ENCODE data around the gene SEMA3D. TPM values are rescaled to one million over a fixed set of nuclear protein-coding genes. Genes with fewer than 3 reads are reported as not detected.

SEMA3D gene
- total and polyA plus RNA-seq, 2 of the 4 experiments (the other 2 are of a cell fraction) = 2.9 to 13.6 TPM

DNA sequence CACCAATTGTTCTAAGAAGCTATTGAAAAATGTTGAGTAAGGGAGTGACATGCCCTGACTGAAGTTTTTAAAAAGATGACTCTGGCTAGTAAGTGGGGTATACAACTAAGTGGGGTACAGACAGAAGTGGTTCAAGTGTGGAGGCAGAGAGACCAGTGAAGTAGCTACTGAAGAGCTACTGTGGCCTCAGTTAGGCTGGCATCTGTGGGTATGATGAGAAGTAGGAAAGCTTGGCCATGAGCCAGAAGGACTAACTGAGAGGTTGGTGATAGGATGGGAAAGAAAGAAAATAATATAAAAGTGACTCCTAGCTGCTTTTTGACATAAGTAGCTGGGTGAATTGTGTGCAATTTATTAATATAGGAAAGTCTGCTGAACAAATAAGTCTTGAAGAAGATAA lies 176.6 kb downstream of the SEMA3D start:
- Histone ChIP-seq H3K4ac (ENCODE audit: low read depth, low read length) (no peak overlapping the region), H3K9me1 (ENCODE audit: insufficient read depth, low read length) (no peaks in the 10 kb centered on the region), H3K18ac (ENCODE audit: low read depth, low read length) (no peak overlapping the region), H2BK5ac (ENCODE audit: low read depth, low read length, poor library complexity, severe bottlenecking) (no peak overlapping the region), H3K23ac (ENCODE audit: low read depth, low read length) (no peak overlapping the region), H3K27ac (ENCODE audit: insufficient read depth, low read length) (no peak overlapping the region), H2BK120ac (ENCODE audit: low read depth, low read length) (no peak overlapping the region), H3K79me1 (ENCODE audit: low read depth in 1 of 2, low read length in 2 of 2) (no peaks in the 10 kb centered on the region), H3K27me3 (ENCODE audit: control insufficient read depth, insufficient read depth, low read length) (no peaks in the 10 kb centered on the region), H3K9ac (ENCODE audit: low read depth, low read length) (no peak overlapping the region), H2AK5ac (ENCODE audit: low read depth, low read length) (no peak overlapping the region), H2BK15ac (ENCODE audit: low read depth, low read length) (no peak overlapping the region), H4K8ac (ENCODE audit: low read depth in 2 of 2, low read length in 2 of 2) (no peak overlapping the region), H3K4me3 (ENCODE audit: insufficient read depth, low read depth, low read length) (no peak overlapping the region), H3K56ac (ENCODE audit: extremely low read depth, insufficient read depth, low read length) (no peak overlapping the region), H3K9me3 (ENCODE audit: control insufficient read depth, insufficient read depth, low read length) (no peaks in the 10 kb centered on the region), H4K5ac (ENCODE audit: low read depth, low read length) (no peak overlapping the region), H2BK20ac (ENCODE audit: low read depth, low read length) (no peak overlapping the region), H2AFZ (replicated peaks; ENCODE audit: low read length, poor library complexity) (no peak overlapping the region), H3K14ac (replicated peaks; ENCODE audit: low read depth, low read length) (no peak overlapping the region), H3K36me3 (ENCODE audit: control insufficient read depth, insufficient read depth, low read length) (no peaks in the 10 kb centered on the region), H3K4me1 (ENCODE audit: control insufficient read depth, insufficient read depth, low read length) (no peaks in the 10 kb centered on the region), H3K4me2 (ENCODE audit: low read depth, low read length) (no peak overlapping the region), H4K20me1 (ENCODE audit: insufficient read depth, low read length) (no peaks in the 10 kb centered on the region), H2AK9ac (replicated peaks; ENCODE audit: low read depth, low read length, poor library complexity) (no peak overlapping the region), H4K91ac (ENCODE audit: insufficient read depth, low read depth, low read length) (no peak overlapping the region)
- no peak for TF ChIP-seq USF2 (IDR thresholded peaks at IDR 0.05; ENCODE audit: low read depth, low read length)
- no peak for TF ChIP-seq NFE2L2 (IDR thresholded peaks at IDR 0.05; ENCODE audit: low read depth, low read length)
- no peak for TF ChIP-seq BHLHE40 (IDR thresholded peaks at IDR 0.05; ENCODE audit: low read depth, low read length)
- no peak for TF ChIP-seq MAFK (IDR thresholded peaks at IDR 0.05; ENCODE audit: low read depth, low read length)
- TF ChIP-seq SMC3 (IDR thresholded peaks at IDR 0.05; ENCODE audit: low read depth, low read length) = no peak
- TF ChIP-seq MXI1 (IDR thresholded peaks at IDR 0.05; ENCODE audit: borderline replicate concordance, low read depth, low read length) = no peak
- TF ChIP-seq CHD1 (IDR thresholded peaks at IDR 0.05; ENCODE audit: low read depth, low read length) = no peak
- TF ChIP-seq RAD21 (IDR thresholded peaks at IDR 0.05; ENCODE audit: low read length) = no peak
- TF ChIP-seq RFX5 (IDR thresholded peaks at IDR 0.05; ENCODE audit: low read depth, low read length) = no peak
- TF ChIP-seq CEBPB (IDR thresholded peaks at IDR 0.05; ENCODE audit: low read depth, low read length) = no peak
- no peak for TF ChIP-seq ELK1 (IDR thresholded peaks at IDR 0.05; ENCODE audit: borderline replicate concordance, low read depth, low read length)
- TF ChIP-seq POLR2A (IDR thresholded peaks at IDR 0.05; ENCODE audit: low read depth, low read length) = no peak
- TF ChIP-seq CTCF (conservative IDR thresholded peaks at IDR 0.05; ENCODE audit: low read depth, low read length) = no peak
- no peak for TF ChIP-seq FOS (IDR thresholded peaks at IDR 0.05; ENCODE audit: low read depth, low read length)
- TF ChIP-seq RCOR1 (IDR thresholded peaks at IDR 0.05; ENCODE audit: insufficient replicate concordance, low read length) = no peak
- no peak for TF ChIP-seq MAZ (IDR thresholded peaks at IDR 0.05; ENCODE audit: borderline replicate concordance, low read depth, low read length)
- DNase-seq (no peak), ATAC-seq (ENCODE audit: low read depth) (no peak)
- dilution Hi-C loops (cut with HindIII; ENCODE audit: low sequenced_read_pairs, unreplicated experiment) = no loop called here
- in situ Hi-C loops (cut with MboI; ENCODE audit: low sequenced_read_pairs) = loop anchor here (25.0 kb wide), 2 partner anchors 373 to 548 kb away; no protein-coding TSS in a partner anchor
- ChIA-PET CTCF (no interaction called here), POLR2A (ENCODE audit: unreplicated experiment) (no interaction called here)
- BruUV-seq (replicated peaks) = no TSS peak
- intact Hi-C loops (cut with micrococcal nuclease) = loop anchor here (10.0 kb wide), 1 partner anchor 366 kb away; no protein-coding TSS in a partner anchor
